GM18909 (cell line): ENCODE data around the gene THEM5.

Experiments used
- ATAC-seq: cut with Tn5 transposase; IDR thresholded peaks from one replicate; pipeline ENCODE4 v1.9.1; 2021; ENCODE audit warnings: mild to moderate bottlenecking; ENCODE audit not compliant: unreplicated experiment, poor library complexity

THEM5 gene

DNA sequence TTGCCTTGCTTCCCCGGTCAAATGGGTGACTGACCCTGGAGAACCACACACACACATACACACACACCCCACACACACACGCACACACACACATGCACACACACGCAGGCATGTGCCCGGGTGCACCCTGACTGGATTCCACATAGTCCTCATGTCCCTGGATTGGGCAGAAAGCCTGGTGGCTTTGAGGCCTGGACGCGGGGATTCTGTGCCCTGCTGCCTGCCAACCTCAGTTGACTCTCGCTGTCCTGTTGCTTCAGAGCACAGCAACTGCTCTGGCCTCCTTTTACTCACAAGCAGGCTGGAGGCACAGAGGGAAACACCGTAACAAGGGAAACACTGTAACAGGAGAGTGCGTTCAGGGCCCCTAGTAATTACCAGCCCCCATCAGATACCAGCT, 28.3 kb downstream of the THEM5 start:
- ATAC-seq, result no peak

DNA sequence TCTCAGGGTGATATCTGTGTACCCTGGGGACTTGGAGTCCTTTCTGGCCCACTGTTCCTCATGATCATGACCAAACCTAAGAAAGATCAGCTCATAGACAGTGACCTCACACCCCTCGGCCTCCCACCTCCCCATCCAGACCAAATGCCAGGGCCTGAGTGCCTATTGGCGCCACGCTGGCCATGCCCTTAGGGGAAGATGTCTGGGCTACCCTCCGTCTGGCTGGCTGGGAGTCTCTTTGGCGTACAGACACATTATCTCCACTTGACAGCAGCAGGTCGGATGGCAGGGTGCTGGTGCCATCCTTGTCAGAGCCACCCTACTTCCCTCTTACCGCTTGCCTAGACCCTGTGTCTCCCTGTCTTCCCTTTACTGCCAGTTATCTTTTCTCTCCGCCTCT, 30.3 kb downstream of the THEM5 start:
- ATAC-seq, result no peak

DNA sequence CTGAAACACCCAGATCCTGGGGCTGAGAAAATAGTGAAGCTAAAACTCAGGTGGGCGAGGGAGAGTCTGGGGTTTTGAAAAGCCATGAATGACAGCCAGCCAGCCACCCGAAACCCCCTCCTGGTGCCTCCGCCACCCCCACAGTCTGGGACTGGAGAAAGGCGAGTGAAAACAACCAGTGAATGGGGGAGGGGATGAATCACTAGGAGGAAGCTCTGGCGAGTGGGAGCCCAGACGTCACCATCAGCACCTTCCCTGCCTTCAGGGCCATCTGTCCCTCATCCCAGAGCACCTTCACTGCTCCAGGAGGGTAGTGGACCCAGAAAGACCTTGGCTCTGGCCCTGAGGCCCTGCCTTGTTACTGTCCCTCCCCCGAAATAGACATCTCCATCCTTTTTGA, 31.1 kb downstream of the THEM5 start:
- ATAC-seq, result no peak

DNA sequence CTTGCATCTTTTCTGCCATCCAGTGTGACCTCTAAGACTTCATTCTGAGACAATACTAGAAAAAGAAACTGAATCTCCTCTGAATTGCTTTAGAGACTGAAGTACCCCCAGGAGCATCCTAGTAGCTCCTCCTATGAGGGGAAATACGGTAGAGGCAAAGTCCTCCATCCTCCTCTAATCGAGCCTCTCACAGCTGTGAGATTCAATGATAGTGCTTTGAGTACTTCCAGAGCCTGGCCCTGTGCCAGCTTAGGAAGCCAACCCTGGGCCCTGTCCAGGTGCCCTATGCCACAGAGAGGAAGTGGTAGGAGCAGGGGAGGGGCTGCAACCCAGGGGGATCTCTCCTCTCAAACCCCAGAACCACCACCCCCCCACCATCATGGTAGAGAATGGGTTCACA, 32.6 kb downstream of the THEM5 start:
- no peak for ATAC-seq

DNA sequence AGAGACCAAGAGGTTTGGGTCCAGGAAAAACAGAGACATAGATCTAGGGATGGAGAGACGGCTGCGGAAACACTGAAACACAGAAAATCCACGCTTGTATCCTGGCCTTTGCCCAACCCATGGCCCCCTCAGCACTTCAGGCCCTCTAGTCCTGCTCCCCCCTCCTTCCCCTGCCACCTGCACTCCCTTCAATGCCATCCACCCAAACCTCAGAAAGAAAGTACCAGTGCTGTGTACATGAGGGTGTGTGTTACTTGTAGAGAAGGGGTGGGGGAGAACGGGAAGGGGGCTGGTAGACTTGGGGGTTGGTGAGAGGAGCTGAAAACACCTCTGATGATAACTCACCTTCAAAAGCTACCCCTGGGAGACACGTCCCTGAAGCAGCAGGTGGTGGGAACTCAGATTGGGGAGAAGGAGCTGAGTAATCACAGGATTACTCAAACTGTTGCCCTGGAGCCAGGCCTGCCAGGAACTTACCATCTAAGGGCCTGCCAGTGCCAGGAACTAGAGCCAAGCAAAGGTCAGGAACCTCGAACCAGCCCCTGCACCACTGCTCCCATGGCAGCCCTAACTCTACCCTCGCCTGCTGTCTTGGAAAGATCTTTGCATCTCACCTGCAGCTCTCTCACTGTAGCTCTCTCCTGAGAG, 33.4 kb downstream of the THEM5 start:
- no peak for ATAC-seq

DNA sequence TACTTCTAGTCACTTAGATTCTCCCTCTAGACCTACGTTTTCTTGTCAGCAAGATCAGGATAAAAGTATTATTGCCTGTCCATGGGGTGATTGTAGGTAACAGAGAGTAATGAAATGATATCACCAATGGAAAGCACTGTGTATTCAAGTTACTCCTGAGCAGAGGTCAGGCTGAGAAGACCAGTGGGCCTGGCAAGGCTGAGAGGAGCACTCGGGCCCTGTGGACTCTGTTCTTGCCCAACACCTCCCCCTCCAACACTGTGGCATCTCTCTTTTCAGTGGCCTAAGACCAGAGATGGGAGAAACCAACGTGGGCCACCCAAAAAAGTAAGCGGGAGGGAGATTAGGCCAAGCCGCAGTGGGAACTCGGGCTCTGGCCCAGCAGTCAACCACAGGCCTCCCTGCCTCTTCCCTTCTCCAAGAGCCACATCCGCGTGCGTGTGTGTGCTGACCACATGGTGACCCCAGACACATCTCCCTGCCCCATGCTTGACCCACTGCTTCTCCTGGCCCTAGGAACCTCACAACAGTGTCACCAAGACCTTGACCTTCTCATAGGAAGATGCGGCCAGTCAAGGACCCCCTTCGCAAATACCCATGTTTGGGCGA, 34.2 kb downstream of the THEM5 start:
- no peak for ATAC-seq

DNA sequence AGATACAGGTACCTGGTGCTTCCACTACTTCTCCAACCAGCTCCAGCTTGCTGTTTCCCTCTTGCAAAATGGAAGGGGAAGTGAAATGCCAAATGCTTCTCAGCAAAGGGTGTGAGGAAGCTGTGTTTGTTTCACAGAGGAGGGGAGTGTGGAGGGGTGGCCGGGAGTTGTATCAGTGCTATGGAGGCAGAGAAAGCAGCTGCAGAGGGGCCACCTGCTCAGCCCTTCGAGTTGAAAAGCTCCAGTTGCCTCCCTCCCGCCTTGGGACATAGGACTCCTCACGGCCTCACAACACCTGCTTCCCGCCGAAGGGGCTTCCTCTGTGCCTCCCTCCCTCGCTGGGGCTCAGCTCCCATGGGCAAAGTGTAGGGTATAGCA, 36.2 kb downstream of the THEM5 start:
- no peak for ATAC-seq

DNA sequence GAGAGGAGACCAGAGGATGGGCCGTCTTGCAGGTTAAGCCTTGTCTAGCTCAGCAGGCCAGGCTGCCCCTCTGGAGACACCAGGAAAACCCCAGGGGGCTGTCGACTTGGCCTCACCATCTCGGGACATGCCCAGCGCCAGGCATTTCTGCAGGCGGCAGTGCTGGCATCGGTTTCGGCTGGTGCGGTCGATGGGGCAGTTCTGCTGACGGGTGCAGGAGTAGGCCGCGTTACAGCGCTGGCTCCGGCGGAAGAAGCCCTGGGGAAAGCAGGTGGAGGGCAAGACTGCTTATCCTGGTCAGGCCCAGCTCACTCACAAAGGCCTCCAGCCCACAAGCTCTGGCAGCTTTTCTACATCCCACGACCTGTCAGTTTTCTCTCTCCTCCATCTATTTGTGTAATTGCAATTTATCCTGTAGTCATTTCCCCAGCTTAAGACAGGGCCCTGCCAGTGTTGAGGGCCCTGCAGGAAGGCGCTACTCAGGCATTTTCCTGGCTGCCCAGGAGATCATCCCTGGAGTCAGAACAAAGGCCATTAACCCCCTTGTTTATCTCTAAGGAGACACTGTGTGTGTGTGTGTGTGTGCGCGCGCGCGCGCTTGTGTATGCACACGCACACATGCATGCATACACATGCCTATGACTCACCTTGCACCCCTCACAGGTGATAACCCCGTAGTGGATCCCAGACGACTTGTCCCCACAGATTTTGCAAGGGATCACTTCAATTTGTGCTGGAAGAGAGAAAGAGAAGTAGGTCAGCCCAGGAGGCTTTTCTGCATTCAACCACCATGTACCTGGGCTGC, 36.8 kb downstream of the THEM5 start:
- no peak for ATAC-seq

DNA sequence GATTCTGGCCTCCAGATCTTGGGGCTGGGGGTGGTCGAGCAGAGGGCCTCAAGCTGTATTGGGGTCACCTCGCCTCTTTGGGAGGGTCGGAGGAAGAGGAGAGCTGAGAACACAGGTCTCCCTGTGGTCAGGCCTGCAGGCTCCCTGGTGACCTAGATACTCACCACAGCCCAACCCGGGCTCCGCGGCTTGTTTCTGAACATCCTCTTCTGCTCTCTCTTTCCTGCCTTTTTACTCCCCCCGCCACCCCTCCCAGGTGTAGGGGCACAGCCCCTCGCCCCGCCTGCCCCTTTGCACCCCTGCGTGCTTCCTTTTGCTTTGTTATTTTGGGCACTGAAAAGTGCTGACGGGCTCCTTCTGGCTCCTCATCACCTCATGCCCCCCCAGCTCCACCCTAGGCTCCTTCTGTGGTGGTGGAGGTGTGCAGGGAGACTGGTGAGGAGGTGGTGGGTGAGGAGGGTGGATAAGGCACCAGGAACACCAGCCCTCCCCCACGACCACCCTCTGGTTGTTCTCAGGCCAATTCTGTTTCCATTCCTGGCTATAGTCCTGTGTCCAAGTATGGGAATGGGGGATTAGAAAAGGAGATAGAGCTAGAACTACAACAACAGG, 37.7 kb downstream of the THEM5 start:
- ATAC-seq, result no peak

DNA sequence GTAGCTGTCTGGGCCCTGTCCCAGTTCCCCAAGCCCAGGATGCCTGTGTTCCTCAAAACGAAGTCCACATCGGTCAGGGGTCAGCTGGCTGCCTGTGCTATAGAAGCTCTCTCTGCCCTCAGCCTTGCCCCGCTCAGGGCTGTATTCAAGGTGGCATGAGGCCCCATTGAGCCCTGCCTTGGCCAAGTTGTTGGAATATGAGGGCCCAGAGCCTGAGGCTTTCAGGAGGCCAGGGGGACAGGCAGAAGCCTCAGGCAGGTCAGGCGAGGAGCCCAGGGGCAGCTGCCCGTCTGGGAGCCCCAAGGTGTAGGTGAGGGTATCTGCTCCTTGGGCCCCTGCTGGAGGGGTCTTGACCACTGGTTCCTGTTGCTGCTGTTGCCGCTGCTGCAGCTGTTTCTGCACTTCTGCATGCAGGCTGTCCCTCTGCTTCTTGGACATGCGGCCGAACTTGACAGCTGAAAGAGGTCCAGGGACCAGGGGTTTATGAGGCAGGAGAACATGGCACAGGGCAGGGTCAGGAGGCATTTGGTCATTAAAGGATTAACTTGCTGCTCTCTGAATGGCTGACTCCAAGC, 38.5 kb downstream of the THEM5 start:
- ATAC-seq, result no peak

DNA sequence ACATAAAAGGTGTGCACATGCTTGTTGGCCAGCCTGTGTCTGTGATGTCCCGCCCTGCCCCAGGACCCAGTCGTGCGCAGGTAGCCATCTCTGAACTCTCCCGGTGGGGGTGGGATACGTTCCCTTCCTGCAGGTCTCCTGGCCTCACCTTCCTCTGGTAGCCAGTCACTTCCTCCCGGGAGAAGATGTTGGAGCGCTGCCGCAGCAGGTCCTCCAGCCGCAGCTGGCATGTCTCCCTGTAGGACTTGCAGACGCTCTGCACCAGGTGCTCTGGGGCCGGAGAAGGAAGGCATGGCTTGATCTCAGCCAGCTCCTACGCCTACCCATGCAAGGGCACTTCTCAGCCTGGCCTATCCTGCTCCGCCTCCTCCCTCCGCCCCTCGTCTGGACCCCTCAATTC, 39.1 kb downstream of the THEM5 start:
- no peak for ATAC-seq

DNA sequence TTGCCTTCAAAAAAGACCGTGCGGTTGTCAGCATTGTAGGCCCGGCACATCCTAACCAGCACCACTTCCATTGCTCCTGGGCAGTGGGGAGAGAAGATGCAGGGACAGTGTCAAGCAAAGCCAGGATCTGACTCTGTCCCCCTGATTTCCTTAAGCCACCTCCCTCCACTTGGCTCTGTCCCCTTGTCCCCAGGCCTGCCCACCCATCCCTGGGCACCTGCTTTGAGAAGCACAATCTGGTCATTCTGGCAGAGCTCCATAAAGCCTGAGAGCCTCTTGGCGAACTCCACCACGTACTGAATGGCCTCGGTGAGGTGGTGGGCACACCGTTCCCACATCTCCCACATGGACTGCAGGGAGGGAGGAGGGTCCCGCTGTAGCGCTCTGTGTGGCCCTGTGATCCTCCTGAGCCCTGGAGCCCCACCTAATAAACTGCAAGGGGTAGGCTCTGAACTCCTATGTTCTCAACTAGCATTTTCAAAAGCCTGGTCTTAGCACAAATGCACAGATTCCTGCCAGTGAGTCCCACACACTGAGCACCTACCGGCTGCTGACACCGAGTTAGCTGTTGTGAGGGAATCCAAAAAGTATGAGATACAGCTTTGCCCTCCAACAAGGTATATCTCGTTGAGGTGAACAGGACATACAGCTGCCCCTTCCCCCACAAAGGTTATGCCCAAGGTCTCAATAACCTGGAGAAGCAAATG, 40.1 kb downstream of the THEM5 start:
- ATAC-seq, result no peak

DNA sequence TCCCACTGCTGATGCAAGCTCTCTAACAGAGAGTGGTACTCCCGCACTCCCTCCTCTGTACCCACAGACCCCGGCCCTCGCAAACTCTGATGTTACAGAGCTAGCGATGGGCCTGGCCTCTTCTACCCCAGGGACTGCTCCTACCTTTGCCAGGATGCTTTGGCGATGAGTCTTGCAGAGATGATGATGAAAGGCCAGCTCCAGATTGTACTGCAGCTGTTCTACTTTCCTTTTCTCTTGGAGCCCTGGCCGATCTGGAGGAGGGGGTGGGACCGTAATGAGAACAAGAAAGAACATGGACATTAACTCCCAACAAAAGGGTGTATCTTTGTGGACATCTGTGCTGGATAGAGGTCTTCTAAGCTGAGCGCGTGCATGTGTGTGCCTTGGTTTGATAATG, 42.3 kb downstream of the THEM5 start:
- no peak for ATAC-seq

DNA sequence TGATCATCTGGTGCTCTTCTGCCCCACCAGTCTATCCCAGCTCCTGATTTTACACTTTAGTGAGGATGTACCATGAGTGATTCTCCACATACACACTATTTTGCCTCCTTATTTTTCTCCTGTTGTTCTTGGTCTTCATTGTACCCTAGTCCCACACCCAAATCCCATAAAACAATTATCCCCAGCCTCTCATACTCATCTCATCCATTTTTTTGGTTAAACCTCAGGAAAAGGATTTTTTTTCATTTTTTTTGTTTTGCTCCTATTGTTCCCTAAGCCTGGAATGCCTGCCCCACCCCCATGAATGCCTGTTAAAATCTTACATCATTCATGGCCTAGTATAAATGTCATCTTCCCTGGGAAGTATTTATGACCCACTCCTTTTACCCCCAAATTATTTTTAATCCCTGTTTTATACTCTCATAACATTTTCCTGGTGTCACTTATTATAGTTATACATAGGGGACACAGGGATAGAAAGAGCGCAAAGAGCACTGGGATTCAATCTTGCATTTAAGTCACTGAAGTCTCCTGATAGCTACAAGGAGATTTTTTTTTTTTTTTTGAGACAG, 43.4 kb downstream of the THEM5 start:
- no peak for ATAC-seq

DNA sequence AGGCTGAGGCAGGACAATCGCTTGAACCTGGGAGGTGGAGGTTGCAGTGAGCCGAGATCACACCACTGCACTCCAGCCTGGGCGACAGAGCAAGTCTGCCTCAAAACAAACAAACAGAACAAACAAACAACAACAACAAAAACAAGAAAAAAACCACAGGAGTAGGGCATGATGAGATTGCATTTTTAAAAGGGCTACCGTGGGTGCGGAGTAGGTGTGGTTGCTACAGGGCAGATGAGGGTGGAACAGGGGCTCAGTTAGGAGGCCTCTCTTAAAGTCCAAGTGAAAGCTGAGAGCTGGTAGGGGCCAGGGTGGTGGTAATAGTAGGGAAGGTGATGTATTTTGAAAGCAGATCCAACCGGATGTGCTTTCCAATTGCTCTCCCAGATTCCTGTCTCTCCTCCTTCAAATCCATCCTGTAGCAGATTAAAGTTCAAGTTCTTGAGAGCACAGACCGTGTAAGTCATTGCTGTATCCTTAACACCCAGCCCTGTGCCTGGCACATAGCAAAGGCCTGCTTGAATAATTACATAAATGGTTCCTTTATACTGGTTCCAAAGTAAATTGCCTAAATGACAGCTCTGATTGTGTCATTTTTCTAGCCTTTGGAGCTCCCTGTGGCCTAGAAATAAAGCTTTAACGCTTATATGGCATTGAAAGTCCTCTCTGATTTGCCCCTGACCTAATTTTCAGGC, 44.1 kb downstream of the THEM5 start:
- ATAC-seq, result no peak

DNA sequence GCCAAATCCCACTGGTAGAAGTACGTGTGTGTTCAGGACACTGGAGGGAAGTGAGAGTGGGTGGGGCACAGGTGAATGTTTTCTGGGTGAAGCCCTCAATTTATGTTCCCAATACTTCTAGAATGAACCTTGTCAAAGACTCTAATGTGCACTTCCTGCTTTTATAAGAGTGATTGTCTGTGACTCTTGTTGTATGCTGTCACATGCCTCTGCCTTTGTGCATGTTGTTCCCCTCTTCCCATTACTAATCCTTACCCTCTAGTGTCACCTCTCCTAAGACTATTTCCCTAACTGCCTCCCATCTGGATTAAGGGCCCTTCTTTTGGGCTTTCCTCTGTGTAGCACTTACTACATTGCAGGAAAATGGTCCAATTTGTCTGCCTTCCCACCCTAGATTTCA, 45.7 kb downstream of the THEM5 start:
- ATAC-seq, result no peak

DNA sequence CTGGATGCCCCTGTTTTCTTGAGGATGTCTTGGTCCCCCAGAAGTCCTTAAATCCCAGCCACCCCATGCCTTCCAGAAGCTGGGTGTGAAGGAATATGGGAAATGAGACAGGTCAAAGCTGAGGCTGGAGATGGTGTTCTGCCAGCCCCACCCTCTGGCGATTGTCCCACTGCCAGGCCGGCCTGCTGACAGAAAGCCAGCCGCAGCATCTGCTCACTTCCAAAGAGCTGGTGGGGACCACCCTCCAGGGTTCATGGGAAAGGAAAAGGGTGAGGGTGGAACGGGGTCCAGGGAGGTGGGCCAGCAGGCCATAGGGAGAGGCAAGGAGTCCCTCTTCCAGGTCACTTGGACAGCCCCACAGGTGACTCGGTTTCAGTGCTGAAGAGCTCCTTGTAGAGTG, 46.4 kb downstream of the THEM5 start:
- no peak for ATAC-seq

DNA sequence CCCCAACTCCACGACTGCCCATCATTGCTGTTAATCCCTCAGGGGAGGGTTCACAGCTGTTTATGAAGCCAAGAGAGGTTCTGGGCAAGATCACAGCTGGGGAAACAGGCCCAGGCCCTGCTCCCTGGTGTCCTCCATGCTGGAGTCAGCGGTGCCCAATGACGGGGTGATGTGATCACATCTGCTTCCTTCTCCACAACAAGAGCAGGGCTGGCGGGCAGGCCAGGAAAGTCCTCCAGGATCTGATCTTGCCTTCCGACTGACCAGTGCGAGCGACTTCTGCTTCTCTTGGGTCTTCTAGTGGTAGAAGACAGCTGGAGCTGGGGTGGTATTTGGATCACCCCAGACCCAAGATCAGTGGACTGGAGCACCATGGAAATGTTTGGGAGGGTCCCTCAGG, 47.3 kb downstream of the THEM5 start:
- no peak for ATAC-seq

DNA sequence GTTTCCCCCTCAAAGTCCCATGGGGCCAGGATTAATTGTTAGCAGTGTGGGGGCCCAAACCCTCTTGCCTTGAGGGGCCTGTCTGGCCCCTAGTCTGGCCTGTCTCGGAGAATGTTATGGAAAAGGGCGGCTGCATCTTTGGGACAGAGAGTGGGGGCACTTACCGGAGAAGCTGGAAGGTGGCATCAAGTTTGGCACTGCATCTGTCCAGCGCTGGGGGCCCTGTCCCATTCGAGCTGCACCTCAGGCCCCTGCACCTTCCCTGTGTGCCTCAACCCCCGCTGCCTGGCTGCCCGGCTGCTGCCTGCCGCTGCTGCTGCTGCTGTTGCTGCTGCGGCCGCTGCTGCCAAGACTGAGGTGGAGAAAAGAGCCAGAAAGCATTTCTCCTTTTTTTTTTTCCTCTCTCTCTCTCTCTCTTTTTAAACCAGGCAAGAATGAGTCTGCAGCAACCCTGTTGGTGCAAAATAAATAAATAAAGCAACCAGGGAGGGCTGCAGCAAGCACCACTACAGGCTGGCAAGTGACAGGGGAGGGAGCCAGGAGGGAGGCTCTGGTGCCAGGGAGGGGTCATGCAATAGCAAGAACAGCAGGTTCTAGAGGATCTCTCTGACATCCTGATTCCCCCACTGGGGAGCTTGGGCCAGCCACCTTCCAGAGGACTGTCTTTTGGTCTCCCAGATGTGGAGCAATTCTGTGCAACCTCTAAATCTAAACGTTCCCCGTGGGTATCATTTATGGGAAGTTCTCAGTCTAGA, 48.3 kb downstream of the THEM5 start, which contains the start of gene LINGO4:
TSS of gene LINGO4 (minus strand) at position 354 of the 755 bp plus-strand sequence. CDS start 2,715 bp downstream, outside the sequence.
- ATAC-seq, result no peak
